Keratinocyte (primary cell): ENCODE measurements around the gene LMO7. TPM values are rescaled to one million over a fixed set of nuclear protein-coding genes. Genes with fewer than 3 reads are reported as not detected.

Source experiments
- DNase-seq: peaks from one replicate; pipeline ENCODE4 v3.0.0-alpha.2; 2011; ENCODE audit warnings: low read depth, missing footprints, low spot score
- FAIRE-seq: peaks from 2 replicates; lab custom pipeline; 2011; peaks lifted over from hg19 to GRCh38; lab: Jason Lieb, UNC
- H2AFZ ChIP-seq: 2 replicates; pipeline ENCODE4 v1.6.0; 2012; ENCODE audit warnings: low read length, control low read depth, inconsistent platforms; ENCODE audit not compliant: control insufficient read depth
- H3K27ac ChIP-seq: 2 replicates; pipeline ENCODE4 v1.5.1; 2011; ENCODE audit warnings: low read length; ENCODE audit not compliant: control insufficient read depth, insufficient read depth
- H3K27me3 ChIP-seq: 3 replicates; pipeline ENCODE4 v1.6.0; 2011; ENCODE audit warnings: low read length; ENCODE audit not compliant: control insufficient read depth, insufficient read depth; ENCODE audit errors: extremely low read depth
- H3K36me3 ChIP-seq, 2 experiments: 2 replicates in 1 of 2; 3 replicates in 1 of 2; pipeline ENCODE4 v1.5.1; 2011; ENCODE audit warnings: low read length in 2 of 2, mild to moderate bottlenecking in 1 of 2; ENCODE audit not compliant: control insufficient read depth in 2 of 2, insufficient read depth in 2 of 2; ENCODE audit errors: extremely low read depth in 1 of 2
- H3K4me1 ChIP-seq: 3 replicates; pipeline ENCODE4 v1.5.1; 2011; ENCODE audit warnings: low read length; ENCODE audit not compliant: control insufficient read depth, insufficient read depth; ENCODE audit errors: extremely low read depth
- H3K4me2 ChIP-seq: 3 replicates; pipeline ENCODE4 v1.6.0; 2011; ENCODE audit warnings: low read depth, low read length; ENCODE audit not compliant: control insufficient read depth, insufficient read depth; ENCODE audit errors: extremely low read depth
- H3K4me3 ChIP-seq, 3 experiments: fragments of 200-600 bp in 1 of 3; sonication (generic) in 1 of 3; 2 replicates in 2 of 3; 3 replicates in 1 of 3; pipeline ENCODE4 v1.5.1; 2011 to 2016; ENCODE audit warnings: low read length in 3 of 3, mild to moderate bottlenecking in 3 of 3, control low read depth in 2 of 3, inconsistent platforms in 1 of 3, low read depth in 1 of 3, mixed read lengths in 1 of 3, mixed run types in 1 of 3, moderate library complexity in 1 of 3; ENCODE audit not compliant: control insufficient read depth in 2 of 3, insufficient read depth in 2 of 3; ENCODE audit errors: extremely low read depth in 1 of 3
- H3K79me2 ChIP-seq: 2 replicates; pipeline ENCODE4 v1.6.0; 2012; ENCODE audit warnings: low read length; ENCODE audit not compliant: control insufficient read depth, insufficient read depth
- H3K9ac ChIP-seq: 3 replicates; pipeline ENCODE4 v1.6.0; 2011; ENCODE audit warnings: low read length; ENCODE audit not compliant: control insufficient read depth, insufficient read depth; ENCODE audit errors: extremely low read depth
- H3K9me1 ChIP-seq: 3 replicates; pipeline ENCODE4 v1.6.0; 2011; ENCODE audit warnings: low read length; ENCODE audit not compliant: control insufficient read depth, insufficient read depth; ENCODE audit errors: extremely low read depth
- H3K9me3 ChIP-seq: 2 replicates; pipeline ENCODE4 v1.5.1; 2012; ENCODE audit warnings: low read depth, low read length; ENCODE audit not compliant: control insufficient read depth
- H4K20me1 ChIP-seq: 3 replicates; pipeline ENCODE4 v1.6.0; 2011; ENCODE audit warnings: low read length; ENCODE audit not compliant: control insufficient read depth, insufficient read depth; ENCODE audit errors: extremely low read depth
- CTCF ChIP-seq, 3 experiments: IDR thresholded peaks in 1 of 3; conservative IDR thresholded peaks in 1 of 3; optimal IDR thresholded peaks in 1 of 3; 2 replicates in 2 of 3; 3 replicates in 1 of 3; pipeline versions ENCODE3 to v1.5.1; 2011; ENCODE audit warnings: low read length in 3 of 3, mild to moderate bottlenecking in 3 of 3, moderate library complexity in 2 of 3, control low read depth in 1 of 3, inconsistent platforms in 1 of 3; ENCODE audit not compliant: insufficient read depth in 2 of 3; ENCODE audit errors: extremely low read depth in 1 of 3
- EZH2 ChIP-seq: IDR thresholded peaks from one replicate; pipeline ENCODE4 v1.6.1; 2012; ENCODE audit warnings: inconsistent platforms, mild to moderate bottlenecking, low read length, moderate library complexity
- dilution Hi-C: fragments of 300-500 bp; cut with MboI; formaldehyde crosslinking; loops from one replicate; pipeline ENCODE4 v1.7.0; 2020; ENCODE audit warnings: low sequenced_read_pairs; ENCODE audit not compliant: extremely low pct_ligation_motif_present
- polyA plus RNA-seq, 5 experiments: library from polyadenylated mRNA; depleted of rRNA in 3 of 5; stranded (reverse) in 3 of 5; stranded (forward) in 1 of 5; unstranded in 1 of 5; fragments of >200 nt; gene quantifications; 1 replicate in 1 of 5; 2 replicates in 3 of 5; 3 replicates in 1 of 5; pipeline versions ENCODE4 v1.2.1 to v1.2.3, GENCODE V29; 2011 to 2012; ENCODE audit warnings: missing spikeins in 2 of 5, low read depth in 1 of 5, low replicate concordance in 1 of 5

LMO7 gene
- polyA plus RNA-seq, 1 donor (not counting 4 experiments of a cell fraction or from before 2014, with no cell fraction given), result 8.9 TPM

GRCh38 chr13:75803164-75803611 is 167.1 kb downstream of the LMO7 start:
- no peak overlapping the region for H3K4me3 ChIP-seq
- DNase-seq (no peak), FAIRE-seq (no peak)
- no peak overlapping the region for H3K27ac ChIP-seq
- no peaks in the 10 kb centered on the region for H3K9me1 ChIP-seq
- dilution Hi-C loops, result no loop called here
- H3K4me2 ChIP-seq, result no peak overlapping the region
- TF ChIP-seq CTCF (optimal IDR thresholded peaks at IDR 0.05 in 1 of 3, IDR thresholded peaks at IDR 0.05 in 1 of 3, conservative IDR thresholded peaks at IDR 0.05 in 1 of 3; ENCODE audit: extremely low read depth in 1 of 3, insufficient read depth in 2 of 3, low read length in 3 of 3), result no peak
- no peak for TF ChIP-seq EZH2
- no peak overlapping the region for H3K9ac ChIP-seq
- no peaks in the 10 kb centered on the region for H3K27me3 ChIP-seq
- H3K4me1 ChIP-seq, result peaks cover 9% of the 10 kb centered on the region
- peak overlapping the region; percentile 28 for H2AFZ ChIP-seq
- no peaks in the 10 kb centered on the region for H3K79me2 ChIP-seq
- H3K36me3 ChIP-seq, result peaks cover 0 to 2% of the 10 kb centered on the region in 2 experiments
- no peaks in the 10 kb centered on the region for H3K9me3 ChIP-seq
- H4K20me1 ChIP-seq, result no peaks in the 10 kb centered on the region

- no peak overlapping the region for H3K4me3 ChIP-seq
- no peak overlapping the region for H3K9ac ChIP-seq
- DNase-seq (no peak), FAIRE-seq (no peak)
- H3K27ac ChIP-seq, result no peak overlapping the region
- TF ChIP-seq CTCF (optimal IDR thresholded peaks at IDR 0.05 in 1 of 3, IDR thresholded peaks at IDR 0.05 in 1 of 3, conservative IDR thresholded peaks at IDR 0.05 in 1 of 3; ENCODE audit: extremely low read depth in 1 of 3, insufficient read depth in 2 of 3, low read length in 3 of 3), result no peak
- no peak for TF ChIP-seq EZH2
- dilution Hi-C loops, result no loop called here
- H4K20me1 ChIP-seq, result no peaks in the 10 kb centered on the region
- H2AFZ ChIP-seq, result no peak overlapping the region
- H3K79me2 ChIP-seq, result no peaks in the 10 kb centered on the region
- no peaks in the 10 kb centered on the region for H3K27me3 ChIP-seq
- H3K4me1 ChIP-seq, result peaks cover under 1% of the 10 kb centered on the region
- no peak overlapping the region for H3K4me2 ChIP-seq
- no peaks in the 10 kb centered on the region for H3K9me3 ChIP-seq
- H3K36me3 ChIP-seq, result peaks cover 0 to 2% of the 10 kb centered on the region in 2 experiments
- H3K9me1 ChIP-seq, result no peaks in the 10 kb centered on the region
Measured at GRCh38 chr13:75804054-75804453, 167.9 kb downstream of the LMO7 start.
